ENCODE results near the gene FAM234A.

FAM234A gene

GRCh38 chr16:305916-306626, 71.5 kb downstream of the FAM234A start:
- no peak for DNase-seq

GRCh38 chr16:306911-307370, 72.3 kb downstream of the FAM234A start:
- no peak for DNase-seq

GRCh38 chr16:307691-308312, 73.2 kb downstream of the FAM234A start:
- DNase-seq: no peak

GRCh38 chr16:309476-309875, 74.9 kb downstream of the FAM234A start:
- DNase-seq: no peak

GRCh38 chr16:311725-312124, 77.1 kb downstream of the FAM234A start:
- DNase-seq: no peak

GRCh38 chr16:314351-314750, 79.7 kb downstream of the FAM234A start:
- DNase-seq: no peak

- no peak for DNase-seq
Observed at GRCh38 chr16:314795-315299, 80.2 kb downstream of the FAM234A start.

Data from activated CD4-positive, CD25-positive, alpha-beta regulatory T cell (primary cell).